GM19467 (cell line): ENCODE data around the gene RFX8.
"Not testable (repeated sequence)": the region's sequence is repeated elsewhere in the genome, so short reads cannot be mapped to it uniquely, and the experiment has no call there.

Experiments used
- ATAC-seq: cut with Tn5 transposase; IDR thresholded peaks from one replicate; pipeline ENCODE4 v1.9.1; 2021; ENCODE audit warnings: mild to moderate bottlenecking, moderate library complexity; ENCODE audit not compliant: unreplicated experiment

The RFX8 gene

GRCh38 chr2:101486994-101487393 lies 12.1 kb upstream of the RFX8 start:
- ATAC-seq: no peak

GRCh38 chr2:101486258-101486701 lies 11.4 kb upstream of the RFX8 start:
- ATAC-seq: no peak

GRCh38 chr2:101485856-101486255 lies 10.9 kb upstream of the RFX8 start:
- no peak for ATAC-seq

- ATAC-seq: no peak
Observed at GRCh38 chr2:101480764-101481163, 5.9 kb upstream of the RFX8 start.

- ATAC-seq: no peak
Observed at GRCh38 chr2:101479810-101480209, 4.9 kb upstream of the RFX8 start.

GRCh38 chr2:101479328-101479727 lies 4.4 kb upstream of the RFX8 start:
- ATAC-seq: no peak

GRCh38 chr2:101478181-101479001 lies 3.5 kb upstream of the RFX8 start:
- no peak for ATAC-seq

- ATAC-seq: no peak
Observed at GRCh38 chr2:101477556-101477955, 2.6 kb upstream of the RFX8 start.

- no peak for ATAC-seq
Observed at GRCh38 chr2:101476605-101477208, 1.8 kb upstream of the RFX8 start.

GRCh38 chr2:101473911-101474701 lies 806 bp downstream of the RFX8 start:
- ATAC-seq: no peak

- ATAC-seq: no peak
Observed at GRCh38 chr2:101473591-101473910, 1.4 kb downstream of the RFX8 start.

GRCh38 chr2:101469863-101470262 lies 5.0 kb downstream of the RFX8 start:
- ATAC-seq: no peak

GRCh38 chr2:101467306-101467705 lies 7.6 kb downstream of the RFX8 start:
- ATAC-seq: no peak

- ATAC-seq: no peak
Observed at GRCh38 chr2:101466426-101466825, 8.5 kb downstream of the RFX8 start.

- ATAC-seq: no peak
Observed at GRCh38 chr2:101464841-101465240, 10.1 kb downstream of the RFX8 start.

GRCh38 chr2:101463911-101464641 lies 10.8 kb downstream of the RFX8 start:
- no peak for ATAC-seq

GRCh38 chr2:101463421-101463820 lies 11.5 kb downstream of the RFX8 start:
- no peak for ATAC-seq

- ATAC-seq: no peak
Observed at GRCh38 chr2:101461381-101461780, 13.5 kb downstream of the RFX8 start.

- not testable (repeated sequence) for ATAC-seq
Observed at GRCh38 chr2:101454408-101454807, 20.5 kb downstream of the RFX8 start.

- no peak for ATAC-seq
Observed at GRCh38 chr2:101450965-101451364, 23.9 kb downstream of the RFX8 start.

- no peak for ATAC-seq
Observed at GRCh38 chr2:101446869-101447268, 28.0 kb downstream of the RFX8 start.
